Measurements from ENCODE around the gene CSNK1A1L.

CSNK1A1L gene

GRCh38 chr13:37107868-37108267, 2.4 kb upstream of the CSNK1A1L start:
- H4K20me1 ChIP-seq (ENCODE audit: low read depth, low read length) = no peaks in the 10 kb centered on the region
- H3K4me2 ChIP-seq (ENCODE audit: low read depth, low read length, poor library complexity, severe bottlenecking) = no peak overlapping the region
- H3K9me2 ChIP-seq (replicated peaks; ENCODE audit: insufficient read depth, low read length) = no peaks in the 10 kb centered on the region
- no peaks in the 10 kb centered on the region for H3F3A ChIP-seq (ENCODE audit: insufficient read depth)
- H3K9me3 ChIP-seq (ENCODE audit: insufficient read depth, low read length) = no peaks in the 10 kb centered on the region
- TF ChIP-seq CTCF (IDR thresholded peaks at IDR 0.05; ENCODE audit: insufficient read depth, low read length, poor library complexity, severe bottlenecking) = no peak
- no peak for TF ChIP-seq EZH2phosphoT487 (conservative IDR thresholded peaks at IDR 0.05; ENCODE audit: low read length)
- no peaks in the 10 kb centered on the region for H3K27me3 ChIP-seq (ENCODE audit: low read length)
- no peaks in the 10 kb centered on the region for H3K36me3 ChIP-seq (ENCODE audit: low read length)
- H3K27ac ChIP-seq (ENCODE audit: low read depth, low read length) = no peak overlapping the region
- H3K9ac ChIP-seq (ENCODE audit: low read length) = no peak overlapping the region
- no peak overlapping the region for H2AFZ ChIP-seq (ENCODE audit: low read depth, low read length, severe bottlenecking)
- no peaks in the 10 kb centered on the region for H3K79me2 ChIP-seq (ENCODE audit: insufficient read depth, low read length)
- no peak overlapping the region for H3K4me3 ChIP-seq (ENCODE audit: insufficient read depth, low read length, poor library complexity, severe bottlenecking)

GRCh38 chr13:37107456-37107855, 2.0 kb upstream of the CSNK1A1L start:
- Histone ChIP-seq H3K27me3 (ENCODE audit: low read length) (no peaks in the 10 kb centered on the region), H3K36me3 (ENCODE audit: low read length) (no peaks in the 10 kb centered on the region), H4K20me1 (ENCODE audit: low read depth, low read length) (no peaks in the 10 kb centered on the region), H3K9ac (ENCODE audit: low read length) (no peak overlapping the region), H3K9me3 (ENCODE audit: insufficient read depth, low read length) (no peaks in the 10 kb centered on the region), H3K4me2 (ENCODE audit: low read depth, low read length, poor library complexity, severe bottlenecking) (no peak overlapping the region), H3K4me3 (ENCODE audit: insufficient read depth, low read length, poor library complexity, severe bottlenecking) (no peak overlapping the region), H3K27ac (ENCODE audit: low read depth, low read length) (no peak overlapping the region), H3K79me2 (ENCODE audit: insufficient read depth, low read length) (no peaks in the 10 kb centered on the region), H3K9me2 (replicated peaks; ENCODE audit: insufficient read depth, low read length) (no peaks in the 10 kb centered on the region), H2AFZ (ENCODE audit: low read depth, low read length, severe bottlenecking) (no peak overlapping the region), H3F3A (ENCODE audit: insufficient read depth) (no peaks in the 10 kb centered on the region)
- TF ChIP-seq EZH2phosphoT487 (conservative IDR thresholded peaks at IDR 0.05; ENCODE audit: low read length) = no peak

- Histone ChIP-seq H3K9me3 (ENCODE audit: insufficient read depth, low read length) (no peaks in the 10 kb centered on the region), H3K9me2 (replicated peaks; ENCODE audit: insufficient read depth, low read length) (no peaks in the 10 kb centered on the region), H3K27ac (ENCODE audit: low read depth, low read length) (no peak overlapping the region), H3K79me2 (ENCODE audit: insufficient read depth, low read length) (no peaks in the 10 kb centered on the region), H3K9ac (ENCODE audit: low read length) (no peak overlapping the region), H3K4me2 (ENCODE audit: low read depth, low read length, poor library complexity, severe bottlenecking) (no peak overlapping the region), H3F3A (ENCODE audit: insufficient read depth) (no peaks in the 10 kb centered on the region), H3K27me3 (ENCODE audit: low read length) (no peaks in the 10 kb centered on the region), H3K4me3 (ENCODE audit: insufficient read depth, low read length, poor library complexity, severe bottlenecking) (no peak overlapping the region), H3K36me3 (ENCODE audit: low read length) (no peaks in the 10 kb centered on the region), H4K20me1 (ENCODE audit: low read depth, low read length) (no peaks in the 10 kb centered on the region), H2AFZ (ENCODE audit: low read depth, low read length, severe bottlenecking) (no peak overlapping the region)
- TF ChIP-seq EZH2phosphoT487 (conservative IDR thresholded peaks at IDR 0.05; ENCODE audit: low read length) (no peak), CTCF (IDR thresholded peaks at IDR 0.05; ENCODE audit: insufficient read depth, low read length, poor library complexity, severe bottlenecking) (no peak)
Measured at GRCh38 chr13:37106642-37107041, 1.2 kb upstream of the CSNK1A1L start.

- Histone ChIP-seq H3K9me3 (ENCODE audit: insufficient read depth, low read length) (no peaks in the 10 kb centered on the region), H3K27me3 (ENCODE audit: low read length) (no peaks in the 10 kb centered on the region), H3K79me2 (ENCODE audit: insufficient read depth, low read length) (no peaks in the 10 kb centered on the region), H3K27ac (ENCODE audit: low read depth, low read length) (no peak overlapping the region), H4K20me1 (ENCODE audit: low read depth, low read length) (no peaks in the 10 kb centered on the region), H3K9ac (ENCODE audit: low read length) (no peak overlapping the region), H3F3A (ENCODE audit: insufficient read depth) (no peaks in the 10 kb centered on the region), H3K4me3 (ENCODE audit: insufficient read depth, low read length, poor library complexity, severe bottlenecking) (no peak overlapping the region), H2AFZ (ENCODE audit: low read depth, low read length, severe bottlenecking) (no peak overlapping the region), H3K36me3 (ENCODE audit: low read length) (no peaks in the 10 kb centered on the region), H3K9me2 (replicated peaks; ENCODE audit: insufficient read depth, low read length) (no peaks in the 10 kb centered on the region), H3K4me2 (ENCODE audit: low read depth, low read length, poor library complexity, severe bottlenecking) (no peak overlapping the region)
- TF ChIP-seq CTCF (IDR thresholded peaks at IDR 0.05; ENCODE audit: insufficient read depth, low read length, poor library complexity, severe bottlenecking) (no peak), EZH2phosphoT487 (conservative IDR thresholded peaks at IDR 0.05; ENCODE audit: low read length) (no peak)
Measured at GRCh38 chr13:37102896-37103295, 2.6 kb downstream of the CSNK1A1L start.
